ENCODE data around the gene KRTAP5-3.

Gene KRTAP5-3

GRCh38 chr11:1642288-1643145 lies 34.3 kb upstream of the KRTAP5-3 start:
- TF ChIP-seq CTCF (conservative IDR thresholded peaks at IDR 0.05; ENCODE audit: low read length) (no peak), EZH2phosphoT487 (IDR thresholded peaks at IDR 0.05; ENCODE audit: borderline replicate concordance) (no peak)
- H4K20me1 ChIP-seq (ENCODE audit: insufficient read depth, low read length, poor library complexity, severe bottlenecking), result no peaks in the 10 kb centered on the region
- H3K27me3 ChIP-seq (ENCODE audit: insufficient read depth, low read length, poor library complexity, severe bottlenecking), result no peaks in the 10 kb centered on the region
- H2AFZ ChIP-seq (ENCODE audit: low read length), result no peak overlapping the region
- no peaks in the 10 kb centered on the region for H3K4me1 ChIP-seq (ENCODE audit: insufficient read depth, low read length, poor library complexity, severe bottlenecking)
- H3F3A ChIP-seq (ENCODE audit: low read depth), result no peaks in the 10 kb centered on the region
- H3K79me2 ChIP-seq (ENCODE audit: insufficient read depth, low read length), result no peaks in the 10 kb centered on the region
- H3K36me3 ChIP-seq (ENCODE audit: insufficient read depth, low read length), result no peaks in the 10 kb centered on the region
- no peak overlapping the region for H3K4me2 ChIP-seq (ENCODE audit: low read depth, low read length, poor library complexity, severe bottlenecking)
- no peaks in the 10 kb centered on the region for H3K9me2 ChIP-seq (replicated peaks; ENCODE audit: low read depth, low read length)
- no peak overlapping the region for H3K9ac ChIP-seq (ENCODE audit: low read depth, low read length, poor library complexity, severe bottlenecking)
- H3K4me3 ChIP-seq (ENCODE audit: low read length, poor library complexity, severe bottlenecking), result no peak overlapping the region
- no peaks in the 10 kb centered on the region for H3K9me3 ChIP-seq (ENCODE audit: insufficient read depth, low read depth, low read length)

GRCh38 chr11:1641096-1641495 lies 32.8 kb upstream of the KRTAP5-3 start:
- Histone ChIP-seq H3K79me2 (ENCODE audit: insufficient read depth, low read length) (no peaks in the 10 kb centered on the region), H3K9ac (ENCODE audit: low read depth, low read length, poor library complexity, severe bottlenecking) (no peak overlapping the region), H3K4me3 (ENCODE audit: low read length, poor library complexity, severe bottlenecking) (no peak overlapping the region), H3K36me3 (ENCODE audit: insufficient read depth, low read length) (no peaks in the 10 kb centered on the region), H3K4me2 (ENCODE audit: low read depth, low read length, poor library complexity, severe bottlenecking) (no peak overlapping the region), H3K4me1 (ENCODE audit: insufficient read depth, low read length, poor library complexity, severe bottlenecking) (no peaks in the 10 kb centered on the region), H4K20me1 (ENCODE audit: insufficient read depth, low read length, poor library complexity, severe bottlenecking) (no peaks in the 10 kb centered on the region), H3K9me2 (replicated peaks; ENCODE audit: low read depth, low read length) (no peaks in the 10 kb centered on the region), H3K27me3 (ENCODE audit: insufficient read depth, low read length, poor library complexity, severe bottlenecking) (no peaks in the 10 kb centered on the region), H3F3A (ENCODE audit: low read depth) (no peaks in the 10 kb centered on the region), H2AFZ (ENCODE audit: low read length) (no peak overlapping the region), H3K9me3 (ENCODE audit: insufficient read depth, low read depth, low read length) (no peaks in the 10 kb centered on the region)
- no peak for TF ChIP-seq CTCF (conservative IDR thresholded peaks at IDR 0.05; ENCODE audit: low read length)
- TF ChIP-seq EZH2phosphoT487 (IDR thresholded peaks at IDR 0.05; ENCODE audit: borderline replicate concordance), result no peak

- H3K27me3 ChIP-seq (ENCODE audit: insufficient read depth, low read length, poor library complexity, severe bottlenecking), result no peaks in the 10 kb centered on the region
Measured at GRCh38 chr11:1640076-1640946, 32.0 kb upstream of the KRTAP5-3 start.

More at GRCh38 chr11:1640076-1640946, 32.0 kb upstream of the KRTAP5-3 start:
- no peaks in the 10 kb centered on the region for H4K20me1 ChIP-seq (ENCODE audit: insufficient read depth, low read length, poor library complexity, severe bottlenecking)
- no peak overlapping the region for H3K9ac ChIP-seq (ENCODE audit: low read depth, low read length, poor library complexity, severe bottlenecking)
- peak overlapping the region; percentile 83 for H2AFZ ChIP-seq (ENCODE audit: low read length)
- H3K79me2 ChIP-seq (ENCODE audit: insufficient read depth, low read length), result no peaks in the 10 kb centered on the region
- no peaks in the 10 kb centered on the region for H3F3A ChIP-seq (ENCODE audit: low read depth)
- H3K4me2 ChIP-seq (ENCODE audit: low read depth, low read length, poor library complexity, severe bottlenecking), result no peak overlapping the region
- H3K4me3 ChIP-seq (ENCODE audit: low read length, poor library complexity, severe bottlenecking), result no peak overlapping the region
- TF ChIP-seq CTCF (conservative IDR thresholded peaks at IDR 0.05; ENCODE audit: low read length) (peak; percentile 91), EZH2phosphoT487 (IDR thresholded peaks at IDR 0.05; ENCODE audit: borderline replicate concordance) (no peak)
- no peaks in the 10 kb centered on the region for H3K9me3 ChIP-seq (ENCODE audit: insufficient read depth, low read depth, low read length)
- H3K4me1 ChIP-seq (ENCODE audit: insufficient read depth, low read length, poor library complexity, severe bottlenecking), result no peaks in the 10 kb centered on the region
- no peaks in the 10 kb centered on the region for H3K9me2 ChIP-seq (replicated peaks; ENCODE audit: low read depth, low read length)
- H3K36me3 ChIP-seq (ENCODE audit: insufficient read depth, low read length), result no peaks in the 10 kb centered on the region

All from Loucy (cell line).